ENCODE results near the gene HTRA2. TPM values are rescaled to one million over a fixed set of nuclear protein-coding genes. Genes with fewer than 3 reads are reported as not detected.

HTRA2 gene
- total and polyA plus RNA-seq, 9 of the 15 experiments (the other 6 are each of a cell fraction or from before 2014, with no cell fraction given): 54.2 to 71.2 (median 65.8) TPM

DNA sequence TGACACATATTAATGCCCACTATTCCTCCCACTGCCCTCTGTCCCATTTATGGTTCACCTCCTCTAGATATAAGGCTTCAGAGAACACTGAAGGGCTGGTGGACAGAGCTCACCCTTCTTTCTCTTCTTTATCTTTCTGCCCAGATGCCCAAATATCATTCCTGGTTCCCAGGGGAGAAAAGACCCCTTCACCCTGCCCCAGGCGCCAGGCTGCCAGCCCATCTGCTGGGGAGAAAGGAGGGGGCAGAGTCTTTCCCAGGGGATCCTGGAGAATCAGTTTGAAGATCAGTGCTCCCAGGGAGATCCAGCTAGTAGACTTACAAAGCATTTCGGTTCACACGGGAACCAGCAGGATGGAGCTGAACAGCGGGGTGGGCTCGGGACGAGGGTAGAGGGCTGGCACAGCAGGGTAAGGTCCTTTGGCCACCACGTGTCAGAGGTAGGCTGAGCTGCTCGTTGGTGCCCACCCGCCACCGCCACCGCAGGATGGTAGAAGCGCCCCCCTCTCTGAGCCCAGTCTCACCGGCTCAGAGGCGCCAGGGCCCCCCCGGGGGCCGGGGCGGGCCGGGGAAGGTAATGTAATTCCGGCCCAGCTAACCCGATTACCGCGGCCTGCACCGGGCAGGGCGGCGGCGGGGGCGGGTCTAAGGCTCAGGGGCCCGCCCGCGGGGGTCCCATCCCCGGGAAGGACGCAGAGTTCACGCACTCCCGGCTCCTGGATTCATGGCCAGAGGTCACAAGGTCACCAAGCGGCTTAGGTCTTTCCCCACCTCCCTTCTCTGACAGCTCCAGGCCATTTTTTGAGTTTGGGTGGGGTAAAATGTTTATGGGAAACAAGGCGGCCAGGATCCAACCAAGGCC is 16.8 kb upstream of the HTRA2 start:
- H3K4me3 ChIP-seq: no peak overlapping the region
- no peaks in the 10 kb centered on the region for H3K9me3 ChIP-seq (replicated peaks; ENCODE audit: control insufficient read depth, insufficient read depth, low read depth, low read length)
- intact Hi-C loops (cut with micrococcal nuclease): no loop called here
- H4K20me1 ChIP-seq (replicated peaks; ENCODE audit: control insufficient read depth, insufficient read depth, low read length): no peaks in the 10 kb centered on the region
- no peaks in the 10 kb centered on the region for H3K36me3 ChIP-seq (ENCODE audit: control insufficient read depth, insufficient read depth, low read length)
- BruUV-seq (replicated peaks): no TSS peak
- H3K27me3 ChIP-seq (ENCODE audit: control insufficient read depth in 2 of 2, insufficient read depth in 2 of 2, low read length in 2 of 2): no peaks in the 10 kb centered on the region
- DNase-seq (ENCODE audit: extremely low read depth in 1 of 4, low spot score in 3 of 4) (no peak), FAIRE-seq (no peak), ATAC-seq (no peak)
- in situ Hi-C loops (cut with MboI): no loop called here
- 59% methylated on average over 17 of the region's 36 CpGs for WGBS (ENCODE audit: insufficient coverage, low coverage, missing lambda C conversion rate)
- 0 out of 4 replicates have a peak overlapping the region, but pooled peaks of 1 of the 2 experiments have one; percentile 15 for H3K9ac ChIP-seq (ENCODE audit: insufficient read depth in 1 of 2, low read depth in 2 of 2, low read length in 2 of 2)
- peaks cover 17 to 32% of the 10 kb centered on the region in 2 experiments; a peak in 4 of 5 replicates for H3K4me1 ChIP-seq (replicated peaks in 1 of 2; ENCODE audit: control insufficient read depth in 2 of 2, insufficient read depth in 2 of 2, low read length in 2 of 2)
- ChIA-PET CTCF (ENCODE audit: low intra/inter-chr PET ratio) (no interaction called here), POLR2A (interaction anchor here (0.6 to 0.9 kb wide), 2 partner anchors 17 to 105 kb away, joined by 3 to 5 read pairs; partner anchors contain the start of genes AUP1 and HTRA2)
- H3K9me1 ChIP-seq (ENCODE audit: control insufficient read depth, insufficient read depth, low read length): no peaks in the 10 kb centered on the region
- no peak overlapping the region for H3K27ac ChIP-seq (ENCODE audit: extremely low read depth, low read depth, low read length)
- H3K4me2 ChIP-seq (ENCODE audit: insufficient read depth, low read length): no peak overlapping the region
- H2AFZ ChIP-seq (ENCODE audit: low read depth, low read length): no peak overlapping the region
- H3K79me2 ChIP-seq (ENCODE audit: control insufficient read depth, insufficient read depth, low read length): no peaks in the 10 kb centered on the region
- TF ChIP-seq ZBTB43 (CRISPR knock-in tag; IDR thresholded peaks at IDR 0.05): no peak
- TF ChIP-seq POLR2B (IDR thresholded peaks at IDR 0.05; ENCODE audit: low read depth, partially characterized antibody): no peak
- TF ChIP-seq, protein P1, sequence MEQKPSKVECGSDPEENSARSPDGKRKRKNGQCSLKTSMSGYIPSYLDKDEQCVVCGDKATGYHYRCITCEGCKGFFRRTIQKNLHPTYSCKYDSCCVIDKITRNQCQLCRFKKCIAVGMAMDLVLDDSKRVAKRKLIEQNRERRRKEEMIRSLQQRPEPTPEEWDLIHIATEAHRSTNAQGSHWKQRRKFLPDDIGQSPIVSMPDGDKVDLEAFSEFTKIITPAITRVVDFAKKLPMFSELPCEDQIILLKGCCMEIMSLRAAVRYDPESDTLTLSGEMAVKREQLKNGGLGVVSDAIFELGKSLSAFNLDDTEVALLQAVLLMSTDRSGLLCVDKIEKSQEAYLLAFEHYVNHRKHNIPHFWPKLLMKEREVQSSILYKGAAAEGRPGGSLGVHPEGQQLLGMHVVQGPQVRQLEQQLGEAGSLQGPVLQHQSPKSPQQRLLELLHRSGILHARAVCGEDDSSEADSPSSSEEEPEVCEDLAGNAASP (IDR thresholded peaks at IDR 0.05): no peak
- TF ChIP-seq ZNF830 (CRISPR knock-in tag; IDR thresholded peaks at IDR 0.05): no peak
- no peak for TF ChIP-seq DIDO1 (tag; IDR thresholded peaks at IDR 0.05; ENCODE audit: low read depth)
- TF ChIP-seq, protein P2, sequence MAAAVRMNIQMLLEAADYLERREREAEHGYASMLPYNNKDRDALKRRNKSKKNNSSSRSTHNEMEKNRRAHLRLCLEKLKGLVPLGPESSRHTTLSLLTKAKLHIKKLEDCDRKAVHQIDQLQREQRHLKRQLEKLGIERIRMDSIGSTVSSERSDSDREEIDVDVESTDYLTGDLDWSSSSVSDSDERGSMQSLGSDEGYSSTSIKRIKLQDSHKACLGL (CRISPR knock-in tag; IDR thresholded peaks at IDR 0.05; ENCODE audit: borderline replicate concordance, poor library complexity, severe bottlenecking): no peak
- no peak for TF ChIP-seq MCM7 (IDR thresholded peaks at IDR 0.05)
- TF ChIP-seq HCFC1 (IDR thresholded peaks at IDR 0.05; ENCODE audit: low read depth, low read length): no peak
- TF ChIP-seq SIRT6 (IDR thresholded peaks at IDR 0.05; ENCODE audit: low read depth, low read length): no peak
- no peak for TF ChIP-seq GATAD2A (IDR thresholded peaks at IDR 0.05)
- no peak for TF ChIP-seq THRB (CRISPR knock-in tag; conservative IDR thresholded peaks at IDR 0.05)
- TF ChIP-seq, protein P3, sequence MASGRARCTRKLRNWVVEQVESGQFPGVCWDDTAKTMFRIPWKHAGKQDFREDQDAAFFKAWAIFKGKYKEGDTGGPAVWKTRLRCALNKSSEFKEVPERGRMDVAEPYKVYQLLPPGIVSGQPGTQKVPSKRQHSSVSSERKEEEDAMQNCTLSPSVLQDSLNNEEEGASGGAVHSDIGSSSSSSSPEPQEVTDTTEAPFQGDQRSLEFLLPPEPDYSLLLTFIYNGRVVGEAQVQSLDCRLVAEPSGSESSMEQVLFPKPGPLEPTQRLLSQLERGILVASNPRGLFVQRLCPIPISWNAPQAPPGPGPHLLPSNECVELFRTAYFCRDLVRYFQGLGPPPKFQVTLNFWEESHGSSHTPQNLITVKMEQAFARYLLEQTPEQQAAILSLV (tag; IDR thresholded peaks at IDR 0.05): no peak
- TF ChIP-seq TBL1XR1 (IDR thresholded peaks at IDR 0.05; ENCODE audit: low read length in 2 of 2): no peak
- no peak for TF ChIP-seq ZNF695 (CRISPR knock-in tag; IDR thresholded peaks at IDR 0.05)
- no peak for TF ChIP-seq BDP1 (IDR thresholded peaks at IDR 0.05; ENCODE audit: insufficient read depth, insufficient read length)
- no peak for TF ChIP-seq EWSR1 (IDR thresholded peaks at IDR 0.05; ENCODE audit: borderline replicate concordance, low read depth, partially characterized antibody)
- no peak for TF ChIP-seq ZNF583 (CRISPR knock-in tag; IDR thresholded peaks at IDR 0.05)

All from K562 (cell line).